ENCODE results near the gene FNTB. TPM values are rescaled to one million over a fixed set of nuclear protein-coding genes. Genes with fewer than 3 reads are reported as not detected.

FNTB gene
- total and polyA plus RNA-seq, 2 donors (not counting 3 experiments of a cell fraction or from before 2014, with no cell fraction given): 21.0 to 21.6 TPM

DNA sequence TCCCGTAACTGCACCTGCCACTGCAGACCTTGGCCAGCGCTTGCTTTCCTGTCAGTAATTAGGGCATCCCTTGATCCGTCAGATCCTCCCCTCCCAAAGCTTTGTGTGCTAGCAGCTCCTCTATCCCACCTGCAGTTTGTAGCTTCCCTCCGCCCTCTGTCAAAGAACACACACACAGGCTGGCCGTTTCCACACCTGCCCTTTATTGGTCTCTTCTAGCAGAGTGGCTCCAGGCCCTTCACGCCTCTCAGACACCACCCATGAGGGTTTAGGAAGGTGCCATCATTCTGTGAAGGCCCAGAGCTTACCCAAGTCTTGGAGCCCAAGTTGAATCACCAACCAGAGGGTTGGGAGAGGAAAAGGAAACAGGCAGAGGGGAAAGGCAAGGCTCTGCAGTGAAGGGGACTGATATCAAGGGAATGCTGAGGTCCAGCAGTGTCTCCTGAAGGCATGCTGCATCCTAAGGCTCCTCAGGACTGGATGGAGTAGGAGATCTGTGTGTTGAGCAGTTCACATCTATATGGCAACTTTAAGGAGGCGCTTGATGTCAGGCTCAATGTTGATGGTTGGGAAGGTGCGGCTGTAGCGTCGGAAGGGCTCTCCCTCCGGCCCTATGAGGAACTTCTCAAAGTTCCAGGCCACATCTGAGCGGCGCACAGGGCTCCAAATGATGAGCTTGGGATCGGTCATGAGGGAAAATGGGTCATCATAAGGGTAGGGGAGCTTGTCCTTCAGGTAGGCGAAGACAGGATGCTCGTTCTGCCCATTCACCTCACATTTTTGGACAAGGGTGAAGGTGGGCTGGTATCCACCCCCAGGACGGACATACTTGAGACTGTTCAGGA lies 47.5 kb upstream of the FNTB start:
- Histone ChIP-seq H4K20me1 (replicated peaks; ENCODE audit: control insufficient read depth, extremely low read depth, insufficient read depth, low read length) (no peaks in the 10 kb centered on the region), H3K4me1 (ENCODE audit: control insufficient read depth, extremely low read depth, insufficient read depth, low read length) (no peaks in the 10 kb centered on the region), H3K9me3 (replicated peaks; ENCODE audit: control insufficient read depth, insufficient read depth, low read length) (no peaks in the 10 kb centered on the region), H3K27ac (ENCODE audit: insufficient read depth, low read depth, low read length) (no peak overlapping the region), H2AFZ (ENCODE audit: low read depth, low read length) (no peak overlapping the region), H3K9ac (replicated peaks; ENCODE audit: extremely low read depth, insufficient read depth, low read length) (no peak overlapping the region), H3K4me2 (ENCODE audit: insufficient read depth, low read length) (no peak overlapping the region), H3K36me3 (ENCODE audit: control insufficient read depth in 2 of 2, extremely low read depth in 1 of 2, insufficient read depth in 2 of 2, low read length in 2 of 2) (peaks cover 0 to 2% of the 10 kb centered on the region in 2 experiments), H3K4me3 (replicated peaks in 1 of 3; ENCODE audit: insufficient read depth in 1 of 3, low read depth in 1 of 3, low read length in 3 of 3) (no peak overlapping the region), H3K27me3 (ENCODE audit: control insufficient read depth in 2 of 2, insufficient read depth in 2 of 2, low read length in 2 of 2) (no peaks in the 10 kb centered on the region), H3K79me2 (ENCODE audit: control insufficient read depth, insufficient read depth, low read length) (no peaks in the 10 kb centered on the region), H3K9me1 (replicated peaks; ENCODE audit: control insufficient read depth, extremely low read depth, insufficient read depth, low read length) (no peaks in the 10 kb centered on the region)
- dilution Hi-C loops (cut with MboI; ENCODE audit: extremely low pct_ligation_motif_present, low sequenced_read_pairs): no loop called here
- intact Hi-C loops (cut with micrococcal nuclease): no loop called here
- CTCF ChIA-PET: interaction anchor here (1.1 to 1.2 kb wide), 2 partner anchors 28 kb away, joined by 3 read pairs; no protein-coding TSS in a partner anchor
- no peak for DNase-seq (ENCODE audit: low read depth, low spot score)
- POLR2A ChIA-PET: no interaction called here
- no peak for TF ChIP-seq EZH2 (IDR thresholded peaks at IDR 0.05; ENCODE audit: borderline replicate concordance, low read depth, low read length, severe bottlenecking)
- no peak for TF ChIP-seq POLR2AphosphoS5 (IDR thresholded peaks at IDR 0.05; ENCODE audit: insufficient read depth, low read depth, low read length)
- TF ChIP-seq MYC (IDR thresholded peaks at IDR 0.05; ENCODE audit: low read depth, low read length): no peak
- no peak for TF ChIP-seq FOS (IDR thresholded peaks at IDR 0.05; ENCODE audit: borderline replicate concordance, insufficient read depth, low read length)
- no peak for TF ChIP-seq GATA2 (IDR thresholded peaks at IDR 0.05; ENCODE audit: insufficient read depth, insufficient read length, low read depth, low read length)
- no peak for TF ChIP-seq POLR2A (IDR thresholded peaks at IDR 0.05; ENCODE audit: low read depth, low read length)
- TF ChIP-seq, protein P1, sequence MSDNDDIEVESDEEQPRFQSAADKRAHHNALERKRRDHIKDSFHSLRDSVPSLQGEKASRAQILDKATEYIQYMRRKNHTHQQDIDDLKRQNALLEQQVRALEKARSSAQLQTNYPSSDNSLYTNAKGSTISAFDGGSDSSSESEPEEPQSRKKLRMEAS (IDR thresholded peaks at IDR 0.05; ENCODE audit: insufficient read depth, insufficient read length): no peak
- TF ChIP-seq, protein P2, sequence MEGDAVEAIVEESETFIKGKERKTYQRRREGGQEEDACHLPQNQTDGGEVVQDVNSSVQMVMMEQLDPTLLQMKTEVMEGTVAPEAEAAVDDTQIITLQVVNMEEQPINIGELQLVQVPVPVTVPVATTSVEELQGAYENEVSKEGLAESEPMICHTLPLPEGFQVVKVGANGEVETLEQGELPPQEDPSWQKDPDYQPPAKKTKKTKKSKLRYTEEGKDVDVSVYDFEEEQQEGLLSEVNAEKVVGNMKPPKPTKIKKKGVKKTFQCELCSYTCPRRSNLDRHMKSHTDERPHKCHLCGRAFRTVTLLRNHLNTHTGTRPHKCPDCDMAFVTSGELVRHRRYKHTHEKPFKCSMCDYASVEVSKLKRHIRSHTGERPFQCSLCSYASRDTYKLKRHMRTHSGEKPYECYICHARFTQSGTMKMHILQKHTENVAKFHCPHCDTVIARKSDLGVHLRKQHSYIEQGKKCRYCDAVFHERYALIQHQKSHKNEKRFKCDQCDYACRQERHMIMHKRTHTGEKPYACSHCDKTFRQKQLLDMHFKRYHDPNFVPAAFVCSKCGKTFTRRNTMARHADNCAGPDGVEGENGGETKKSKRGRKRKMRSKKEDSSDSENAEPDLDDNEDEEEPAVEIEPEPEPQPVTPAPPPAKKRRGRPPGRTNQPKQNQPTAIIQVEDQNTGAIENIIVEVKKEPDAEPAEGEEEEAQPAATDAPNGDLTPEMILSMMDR (IDR thresholded peaks at IDR 0.05; ENCODE audit: extremely low read depth in 1 of 2, insufficient read depth in 1 of 2, low read depth in 1 of 2, low read length in 2 of 2): no peak
- no peak for TF ChIP-seq JUN (IDR thresholded peaks at IDR 0.05; ENCODE audit: borderline replicate concordance, insufficient read depth, insufficient read length, low read depth)
- no TSS peak for BruUV-seq (replicated peaks)
- FAIRE-seq: no peak

All from endothelial cell of umbilical vein (primary cell).